ENCODE measurements around the gene TRABD2B.
A peak's percentile ranks its signal among the peaks of the same experiment; 100 is the strongest.

Gene TRABD2B

GRCh38 chr1:47751193-47751592 is 246.0 kb downstream of the TRABD2B start:
- DNase-seq, result no peak

GRCh38 chr1:47745715-47746609 is 251.2 kb downstream of the TRABD2B start:
- DNase-seq, result no peak

- no peak for DNase-seq
Observed at GRCh38 chr1:47742890-47743760, 254.1 kb downstream of the TRABD2B start.

- DNase-seq, result no peak
Observed at GRCh38 chr1:47738560-47739182, 258.5 kb downstream of the TRABD2B start.

GRCh38 chr1:47732489-47732888 is 264.7 kb downstream of the TRABD2B start:
- no peak for DNase-seq

- DNase-seq, result no peak
Observed at GRCh38 chr1:47731730-47732129, 265.5 kb downstream of the TRABD2B start.

- no peak for DNase-seq
Observed at GRCh38 chr1:47729685-47730084, 267.5 kb downstream of the TRABD2B start.

- DNase-seq, result no peak
Observed at GRCh38 chr1:47727697-47728085, 269.5 kb downstream of the TRABD2B start.

GRCh38 chr1:47727051-47727696 is 270.0 kb downstream of the TRABD2B start:
- no peak for DNase-seq

- peak; percentile 74 for DNase-seq
Observed at GRCh38 chr1:47725992-47726855, 271.0 kb downstream of the TRABD2B start.

GRCh38 chr1:47725511-47725991 is 271.6 kb downstream of the TRABD2B start:
- no peak for DNase-seq

GRCh38 chr1:47725000-47725473 is 272.1 kb downstream of the TRABD2B start:
- DNase-seq, result no peak

- DNase-seq, result no peak
Observed at GRCh38 chr1:47724432-47724999, 272.7 kb downstream of the TRABD2B start.

- DNase-seq, result no peak
Observed at GRCh38 chr1:47722909-47723580, 274.1 kb downstream of the TRABD2B start.

- no peak for DNase-seq
Observed at GRCh38 chr1:47722101-47722500, 275.1 kb downstream of the TRABD2B start.

GRCh38 chr1:47720111-47720510 is 277.1 kb downstream of the TRABD2B start:
- DNase-seq, result no peak

GRCh38 chr1:47717341-47717740 is 279.8 kb downstream of the TRABD2B start:
- DNase-seq, result no peak

- no peak for DNase-seq
Observed at GRCh38 chr1:47713975-47714767, 283.0 kb downstream of the TRABD2B start.

- no peak for DNase-seq
Observed at GRCh38 chr1:47713333-47713953, 283.7 kb downstream of the TRABD2B start.

All from NCI-H526 treated with DMSO at 0.1 percent for 48 hours (cell line).